SK-N-SH (cell line): Measurements from ENCODE around the gene CDC42SE1. TPM values are rescaled to one million over a fixed set of nuclear protein-coding genes. Genes with fewer than 3 reads are reported as not detected.

Experiments used
- CTCF ChIA-PET: fragments of 300-600, 350-600 bp; formaldehyde crosslinking; extraction: SDS; loops from one replicate; lab custom pipeline; 2021; lab: Yijun Ruan, JAX
- POLR2A ChIA-PET: fragments of 350-600 bp; sonication (Branson Sonifier 250); formaldehyde crosslinking; extraction: SDS; loops from one replicate; lab custom pipeline; 2020; ENCODE audit warnings: antibody characterized with exemption, inconsistent platforms; lab: Yijun Ruan, JAX
- DNase-seq: peaks from one replicate; pipeline ENCODE4 v3.0.0; 2012
- H2AFZ ChIP-seq: fragments of 200-600 bp; sonication (generic); 2 replicates; pipeline ENCODE4 v1.8.1; 2016; ENCODE audit warnings: antibody characterized with exemption, mild to moderate bottlenecking, low read depth
- H3F3A ChIP-seq: fragments of 200-600 bp; sonication (generic); replicated peaks from 2 replicates; pipeline ENCODE3; 2016; ENCODE audit warnings: antibody characterized with exemption, mild to moderate bottlenecking; ENCODE audit not compliant: insufficient read depth
- H3K27ac ChIP-seq, 2 experiments: fragments of 200-500 bp in 1 of 2; fragments of 200-600 bp in 1 of 2; sonication (Bioruptor generic) in 1 of 2; sonication (generic), shearing (Covaris generic) in 1 of 2; 2 replicates each; pipeline versions ENCODE4 v1.5.1 to v1.6.1; 2014 to 2016; ENCODE audit warnings: low read depth in 2 of 2, inconsistent platforms in 1 of 2, low read length in 1 of 2, mild to moderate bottlenecking in 1 of 2, mixed read lengths in 1 of 2
- H3K27me3 ChIP-seq: fragments of 200-600 bp; sonication (generic), shearing (Covaris generic); 2 replicates; pipeline ENCODE4 v1.6.1; 2016; ENCODE audit warnings: mixed run types; ENCODE audit not compliant: insufficient read depth
- H3K36me3 ChIP-seq, 2 experiments: fragments of 200-500 bp in 1 of 2; fragments of 200-600 bp in 1 of 2; sonication (Bioruptor generic) in 1 of 2; sonication (generic) in 1 of 2; replicated peaks in 1 of 2; 2 replicates each; pipeline versions ENCODE3 to v1.5.1; 2014 to 2016; ENCODE audit warnings: low read length in 1 of 2, mild to moderate bottlenecking in 1 of 2; ENCODE audit not compliant: insufficient read depth in 2 of 2, control insufficient read depth in 1 of 2
- H3K4me1 ChIP-seq, 2 experiments: fragments of 200-500 bp in 1 of 2; fragments of 200-600 bp in 1 of 2; sonication (Bioruptor generic) in 1 of 2; sonication (generic), shearing (Covaris generic) in 1 of 2; 2 replicates each; pipeline versions ENCODE4 v1.5.1 to v1.6.1; 2014 to 2016; ENCODE audit warnings: low read depth in 1 of 2, low read length in 1 of 2, mixed run types in 1 of 2; ENCODE audit not compliant: insufficient read depth in 2 of 2, control insufficient read depth in 1 of 2
- H3K4me2 ChIP-seq: fragments of 200-600 bp; sonication (generic), shearing (Covaris generic); 2 replicates; pipeline ENCODE4 v1.6.1; 2017; ENCODE audit warnings: mixed run types
- H3K4me3 ChIP-seq, 2 experiments: fragments of 200-500 bp in 1 of 2; fragments of 200-600 bp in 1 of 2; sonication (Bioruptor generic) in 1 of 2; sonication (generic), shearing (Covaris generic) in 1 of 2; 2 replicates each; pipeline versions ENCODE4 v1.5.1 to v1.8.1; 2014 to 2016; ENCODE audit warnings: low read depth in 2 of 2, inconsistent platforms in 1 of 2, low read length in 1 of 2, mild to moderate bottlenecking in 1 of 2, mixed read lengths in 1 of 2, moderate library complexity in 1 of 2
- H3K79me2 ChIP-seq: fragments of 200-600 bp; sonication (generic); 2 replicates; pipeline ENCODE4 v1.8.1; 2017; ENCODE audit warnings: mild to moderate bottlenecking; ENCODE audit not compliant: insufficient read depth
- H3K9ac ChIP-seq: fragments of 200-600 bp; sonication (generic); 2 replicates; pipeline ENCODE4 v1.6.1; 2017; ENCODE audit warnings: mixed run types
- H3K9me2 ChIP-seq: fragments of 200-600 bp; sonication (generic); 2 replicates; pipeline ENCODE4 v1.6.1; 2017; ENCODE audit warnings: mixed run types
- H3K9me3 ChIP-seq: fragments of 200-600 bp; sonication (generic); 2 replicates; pipeline ENCODE4 v1.6.1; 2017; ENCODE audit warnings: mixed run types, mild to moderate bottlenecking, moderate library complexity
- H4K20me1 ChIP-seq: fragments of 200-600 bp; sonication (generic); 2 replicates; pipeline ENCODE4 v1.6.1; 2017; ENCODE audit warnings: mild to moderate bottlenecking, mixed run types; ENCODE audit not compliant: insufficient read depth
- EP300 ChIP-seq, 2 experiments: IDR thresholded peaks; 2 replicates each; pipeline versions ENCODE4 v1.4.0 to v1.6.1; 2012; ENCODE audit warnings: borderline replicate concordance in 1 of 2, low read depth in 1 of 2, low read length in 1 of 2
- EZH2phosphoT487 ChIP-seq: fragments of 200-600 bp; sonication (generic); IDR thresholded peaks from 2 replicates; pipeline ENCODE4 v1.6.1; 2017; ENCODE audit warnings: low read depth, mixed run types, mild to moderate bottlenecking, antibody characterized with exemption, moderate library complexity, borderline replicate concordance
- FOXJ3 ChIP-seq: sonication (generic); formaldehyde crosslinking; IDR thresholded peaks from 2 replicates; pipeline ENCODE4 v1.5.1; 2020; ENCODE audit warnings: mild to moderate bottlenecking, missing genetic modification reagents
- FOXM1 ChIP-seq: IDR thresholded peaks from 2 replicates; pipeline ENCODE4 v1.4.0; 2012; ENCODE audit warnings: low read depth, mild to moderate bottlenecking
- GABPA ChIP-seq: IDR thresholded peaks from 2 replicates; pipeline ENCODE4 v1.4.0; 2012; ENCODE audit warnings: low read depth, mild to moderate bottlenecking
- GATA2 ChIP-seq: sonication (generic); formaldehyde crosslinking; IDR thresholded peaks from 2 replicates; pipeline ENCODE4 v1.5.0; 2020; ENCODE audit warnings: mild to moderate bottlenecking, missing genetic modification reagents
- POLR2AphosphoS5 ChIP-seq: IDR thresholded peaks from 2 replicates; pipeline ENCODE4 v1.6.1; 2012; ENCODE audit warnings: low read depth, low read length
- REST ChIP-seq: IDR thresholded peaks from 2 replicates; pipeline ENCODE4 v1.6.1; 2012; ENCODE audit warnings: mild to moderate bottlenecking, low read depth, low read length, moderate library complexity
- TAF1 ChIP-seq: IDR thresholded peaks from 2 replicates; pipeline ENCODE4 v1.6.1; 2012; ENCODE audit warnings: low read depth, mild to moderate bottlenecking, low read length, moderate library complexity, borderline replicate concordance
- TCF12 ChIP-seq: IDR thresholded peaks from 2 replicates; pipeline ENCODE4 v1.4.0; 2012
- USF2 ChIP-seq: fragments of 150-350 bp; IDR thresholded peaks from 2 replicates; pipeline ENCODE4 v1.6.1; 2017; ENCODE audit warnings: antibody characterized with exemption, low read length, low read depth, borderline replicate concordance
- whole genome bisulfite sequencing: methylation state at CpG from one replicate; pipeline ENCODE4 v1.1.6; 2017; ENCODE audit warnings: low lambda C conversion rate; 5-methylcytosine and 5-hydroxymethylcytosine counted together
- polyA plus RNA-seq, 3 experiments: library from polyadenylated mRNA; depleted of rRNA; stranded (reverse); fragments of >200 nt; gene quantifications; 2 replicates each; pipeline ENCODE4 v1.2.3, GENCODE V29; 2012
- TF ChIP-seq, protein P1 (sequence below): fragments of 150-350 bp; IDR thresholded peaks from 2 replicates; pipeline ENCODE4 v1.6.1; 2016; ENCODE audit warnings: mild to moderate bottlenecking, low read depth, low read length

CDC42SE1 gene
- polyA plus RNA-seq, 1 of the 3 experiments (the other 2 are of a cell fraction) = 47.8 TPM

- Histone ChIP-seq H3K36me3 (peaks cover 0 to 3% of the 10 kb centered on the region in 2 experiments), H3K4me2 (no peak overlapping the region), H3K9ac (no peak overlapping the region), H3K9me3 (no peaks in the 10 kb centered on the region), H3K79me2 (peaks cover 21% of the 10 kb centered on the region; the same call in 1 of the 2 replicates)
- WGBS = 86% methylated on average over 3 of the region's 3 CpGs
- no peak for TF ChIP-seq USF2
- no peak for TF ChIP-seq GATA2 (CRISPR knock-in tag)
- no peak for TF ChIP-seq TAF1
- TF ChIP-seq, protein P1, sequence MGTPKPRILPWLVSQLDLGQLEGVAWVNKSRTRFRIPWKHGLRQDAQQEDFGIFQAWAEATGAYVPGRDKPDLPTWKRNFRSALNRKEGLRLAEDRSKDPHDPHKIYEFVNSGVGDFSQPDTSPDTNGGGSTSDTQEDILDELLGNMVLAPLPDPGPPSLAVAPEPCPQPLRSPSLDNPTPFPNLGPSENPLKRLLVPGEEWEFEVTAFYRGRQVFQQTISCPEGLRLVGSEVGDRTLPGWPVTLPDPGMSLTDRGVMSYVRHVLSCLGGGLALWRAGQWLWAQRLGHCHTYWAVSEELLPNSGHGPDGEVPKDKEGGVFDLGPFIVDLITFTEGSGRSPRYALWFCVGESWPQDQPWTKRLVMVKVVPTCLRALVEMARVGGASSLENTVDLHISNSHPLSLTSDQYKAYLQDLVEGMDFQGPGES = no peak
- TF ChIP-seq GABPA = no peak
- TF ChIP-seq POLR2AphosphoS5 = no peak
- no peak for TF ChIP-seq FOXM1
- TF ChIP-seq EZH2phosphoT487 = no peak
- no peak for TF ChIP-seq FOXJ3
- no peak for TF ChIP-seq TCF12
- no peak for TF ChIP-seq EP300 (IDR thresholded peaks at IDR 0.05; ENCODE audit: borderline replicate concordance in 1 of 2, low read depth in 1 of 2, low read length in 1 of 2)
- no peak for TF ChIP-seq REST
- TF ChIP-seq, all 33 proteins: peak for 0
- DNase-seq = no peak
- Histone ChIP-seq H4K20me1 (no peaks in the 10 kb centered on the region), H3K27me3 (no peaks in the 10 kb centered on the region), H3F3A (peaks cover 15% of the 10 kb centered on the region), H3K9me2 (no peaks in the 10 kb centered on the region), H2AFZ (no peak overlapping the region), H3K4me3 (no peak overlapping the region), H3K27ac (no peak overlapping the region), H3K4me1 (peaks cover 6 to 27% of the 10 kb centered on the region in 2 experiments; a peak in 2 of 4 replicates)
- POLR2A ChIA-PET = no interaction called here
- CTCF ChIA-PET = interaction anchor here (1.0 to 2.7 kb wide), 2 partner anchors 14 to 31 kb away, joined by 3 to 13 read pairs; no protein-coding TSS in a partner anchor
Measured at GRCh38 chr1:151010346-151010726, 49.1 kb downstream of the CDC42SE1 start.
